ENCODE results near the gene BTG1.
"Not testable (repeated sequence)": the region's sequence is repeated elsewhere in the genome, so short reads cannot be mapped to it uniquely, and the experiment has no call there.

Gene BTG1

DNA sequence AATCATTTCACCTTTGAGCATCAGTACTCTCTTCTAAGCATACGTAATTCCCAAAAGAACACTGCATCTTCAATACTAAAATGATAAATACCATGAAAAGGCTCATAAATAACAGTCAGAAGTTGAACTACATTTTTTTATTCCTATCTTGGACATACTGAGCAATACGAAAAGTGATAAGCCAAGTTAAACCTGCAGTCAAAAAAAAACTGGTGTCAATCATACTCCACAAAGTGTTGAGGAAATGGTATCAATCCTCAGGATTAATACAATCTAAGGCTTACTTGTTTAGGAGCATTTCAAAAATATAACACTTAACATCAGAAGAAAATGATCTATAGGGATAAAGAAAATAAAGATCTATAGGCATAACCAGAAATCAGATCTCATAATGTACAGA is 5.5 kb downstream of the BTG1 start:
- peak overlapping the region; percentile 82 for H3K4me3 ChIP-seq (ENCODE audit: low read length)
- DNase-seq (ENCODE audit: low read depth) = no peak
- TF ChIP-seq CTCF (IDR thresholded peaks at IDR 0.05; ENCODE audit: insufficient read depth, low read depth, low read length, missing control alignments) = no peak

DNA sequence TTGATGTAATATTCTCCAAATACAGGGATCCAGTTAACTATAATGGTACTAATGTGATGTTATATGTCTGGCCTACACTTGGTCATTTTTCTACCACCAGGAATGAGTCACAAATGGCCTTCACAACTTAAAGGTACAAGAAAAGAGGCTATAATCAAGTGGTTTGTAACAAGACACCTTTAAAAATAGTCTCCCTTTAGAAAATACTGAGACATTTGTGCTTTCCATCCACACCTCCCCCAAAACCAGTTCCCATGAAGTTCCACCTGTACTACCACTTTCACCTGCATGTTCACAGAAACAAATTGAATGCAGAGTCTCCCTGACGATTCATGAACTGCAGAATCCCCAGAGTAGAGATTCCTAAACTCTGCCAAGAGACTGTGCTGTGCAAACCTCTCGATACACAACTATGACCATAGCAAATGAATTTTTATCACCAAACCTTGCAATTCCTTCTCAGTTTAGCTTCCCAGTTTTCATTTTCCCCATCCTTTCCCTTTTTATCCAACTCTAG is 6.0 kb downstream of the BTG1 start:
- peak overlapping the region; percentile 82 for H3K4me3 ChIP-seq (ENCODE audit: low read length)
- no peak for TF ChIP-seq CTCF (IDR thresholded peaks at IDR 0.05; ENCODE audit: insufficient read depth, low read depth, low read length, missing control alignments)
- DNase-seq (ENCODE audit: low read depth) = peak; percentile 67

DNA sequence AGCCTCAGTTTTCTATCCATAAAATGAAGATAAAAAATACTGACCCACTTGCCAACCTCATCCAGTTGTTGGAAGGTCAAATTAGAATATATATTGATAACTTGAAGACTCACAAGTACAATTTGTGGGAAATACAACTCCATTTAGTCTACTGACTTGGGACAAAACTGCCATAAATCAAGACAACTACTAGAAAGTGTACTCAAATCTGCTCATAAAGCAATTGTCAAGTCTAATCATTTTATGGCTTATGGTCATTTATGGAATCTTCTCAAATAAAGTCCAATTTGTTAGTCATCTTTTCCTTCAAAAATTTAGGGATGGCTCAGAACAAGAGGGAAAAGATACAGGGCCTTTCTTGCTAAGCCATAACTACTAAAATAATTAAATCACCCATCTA is 7.0 kb downstream of the BTG1 start:
- peak overlapping the region; percentile 28 for H3K4me3 ChIP-seq (ENCODE audit: low read length)
- no peak for DNase-seq (ENCODE audit: low read depth)
- no peak for TF ChIP-seq CTCF (IDR thresholded peaks at IDR 0.05; ENCODE audit: insufficient read depth, low read depth, low read length, missing control alignments)

DNA sequence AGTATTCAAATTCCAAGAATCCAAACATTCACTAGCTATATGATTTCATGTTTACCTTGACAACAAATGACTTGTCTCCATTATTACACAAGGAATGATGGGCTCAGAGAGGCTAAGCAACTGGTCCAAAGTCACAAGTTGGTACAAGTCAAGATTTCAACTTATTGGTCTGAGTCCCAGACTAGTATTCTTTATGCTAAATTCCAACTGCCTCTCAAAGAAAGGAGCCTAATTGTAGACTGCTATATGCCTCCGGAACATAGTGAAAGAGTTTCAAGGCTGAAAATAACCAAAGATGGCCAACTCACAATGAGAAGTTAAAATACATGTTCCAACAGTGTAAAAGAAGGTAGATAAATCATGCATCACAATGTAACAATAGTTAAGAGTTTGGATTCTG is 7.5 kb downstream of the BTG1 start:
- H3K4me3 ChIP-seq (ENCODE audit: low read length) = peak overlapping the region; percentile 28
- DNase-seq (ENCODE audit: low read depth) = peak; percentile 94
- no peak for TF ChIP-seq CTCF (IDR thresholded peaks at IDR 0.05; ENCODE audit: insufficient read depth, low read depth, low read length, missing control alignments)

GRCh38 chr12:92136965-92137721 is 8.5 kb downstream of the BTG1 start:
- H3K4me3 ChIP-seq (ENCODE audit: low read length) = no peak overlapping the region
- peak; percentile 90 for DNase-seq (ENCODE audit: low read depth)
- no peak for TF ChIP-seq CTCF (IDR thresholded peaks at IDR 0.05; ENCODE audit: insufficient read depth, low read depth, low read length, missing control alignments)

- DNase-seq (ENCODE audit: low read depth) = no peak
- no peak overlapping the region for H3K4me3 ChIP-seq (ENCODE audit: low read length)
- no peak for TF ChIP-seq CTCF (IDR thresholded peaks at IDR 0.05; ENCODE audit: insufficient read depth, low read depth, low read length, missing control alignments)
Observed at GRCh38 chr12:92136026-92136730, 9.5 kb downstream of the BTG1 start.

DNA sequence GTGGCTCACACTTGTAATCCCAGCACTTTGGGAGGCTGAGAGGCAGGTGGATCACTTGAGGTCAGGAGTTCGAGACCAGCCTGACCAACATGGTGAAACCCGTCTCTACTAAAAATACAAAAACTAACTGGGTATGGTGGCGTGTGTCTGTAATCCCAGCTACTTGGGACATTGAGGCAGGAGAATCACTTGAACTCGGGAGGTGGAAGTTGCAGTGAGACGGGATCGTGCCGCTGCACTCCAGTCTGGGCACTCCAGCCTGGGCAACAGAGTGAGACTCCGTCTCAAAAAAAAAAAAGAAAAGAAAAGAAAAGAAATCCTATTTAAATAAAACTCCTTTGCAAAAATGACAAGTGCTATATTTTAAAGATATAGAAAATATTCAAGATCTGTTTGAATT is 10.1 kb downstream of the BTG1 start:
- not testable (repeated sequence) for DNase-seq (ENCODE audit: low read depth); H3K4me3 ChIP-seq (ENCODE audit: low read length)
